ENCODE data around the gene MSANTD1. TPM values are rescaled to one million over a fixed set of nuclear protein-coding genes. Genes with fewer than 3 reads are reported as not detected.

The MSANTD1 gene
- total RNA-seq, 2 donors from 2014 or later = 1.1 to 1.2 TPM

GRCh38 chr4:3287972-3288570 lies 39.1 kb downstream of the MSANTD1 start:
- no peaks in the 10 kb centered on the region for H3K9me3 Mint-ChIP-seq
- ATAC-seq (replicated peaks) = no peak
- H3K4me1 Mint-ChIP-seq = peaks cover 6% of the 10 kb centered on the region
- H3K27ac Mint-ChIP-seq = no peak overlapping the region
- H3K4me3 Mint-ChIP-seq = no peak overlapping the region
- H3K27me3 Mint-ChIP-seq = peaks cover 14% of the 10 kb centered on the region
- H3K36me3 Mint-ChIP-seq (ENCODE audit: low read depth) = no peaks in the 10 kb centered on the region

GRCh38 chr4:3288571-3289094 lies 39.7 kb downstream of the MSANTD1 start:
- Mint-ChIP-seq H3K27me3 (peaks cover 14% of the 10 kb centered on the region), H3K27ac (no peak overlapping the region), H3K4me3 (no peak overlapping the region), H3K4me1 (peaks cover 6% of the 10 kb centered on the region), H3K9me3 (no peaks in the 10 kb centered on the region), H3K36me3 (ENCODE audit: low read depth) (no peaks in the 10 kb centered on the region)
- ATAC-seq (replicated peaks) = no peak

GRCh38 chr4:3290476-3290875 lies 41.5 kb downstream of the MSANTD1 start:
- no peak for ATAC-seq (replicated peaks)
- no peak overlapping the region for H3K27ac Mint-ChIP-seq
- no peak overlapping the region for H3K4me3 Mint-ChIP-seq
- H3K27me3 Mint-ChIP-seq = peaks cover 14% of the 10 kb centered on the region
- no peaks in the 10 kb centered on the region for H3K9me3 Mint-ChIP-seq
- peaks cover 6% of the 10 kb centered on the region for H3K4me1 Mint-ChIP-seq
- H3K36me3 Mint-ChIP-seq (ENCODE audit: low read depth) = no peaks in the 10 kb centered on the region

GRCh38 chr4:3290889-3291321 lies 41.9 kb downstream of the MSANTD1 start:
- Mint-ChIP-seq H3K4me1 (peaks cover 6% of the 10 kb centered on the region), H3K36me3 (ENCODE audit: low read depth) (no peaks in the 10 kb centered on the region), H3K4me3 (no peak overlapping the region), H3K9me3 (no peaks in the 10 kb centered on the region), H3K27ac (no peak overlapping the region), H3K27me3 (peaks cover 14% of the 10 kb centered on the region)
- no peak for ATAC-seq (replicated peaks)

DNA sequence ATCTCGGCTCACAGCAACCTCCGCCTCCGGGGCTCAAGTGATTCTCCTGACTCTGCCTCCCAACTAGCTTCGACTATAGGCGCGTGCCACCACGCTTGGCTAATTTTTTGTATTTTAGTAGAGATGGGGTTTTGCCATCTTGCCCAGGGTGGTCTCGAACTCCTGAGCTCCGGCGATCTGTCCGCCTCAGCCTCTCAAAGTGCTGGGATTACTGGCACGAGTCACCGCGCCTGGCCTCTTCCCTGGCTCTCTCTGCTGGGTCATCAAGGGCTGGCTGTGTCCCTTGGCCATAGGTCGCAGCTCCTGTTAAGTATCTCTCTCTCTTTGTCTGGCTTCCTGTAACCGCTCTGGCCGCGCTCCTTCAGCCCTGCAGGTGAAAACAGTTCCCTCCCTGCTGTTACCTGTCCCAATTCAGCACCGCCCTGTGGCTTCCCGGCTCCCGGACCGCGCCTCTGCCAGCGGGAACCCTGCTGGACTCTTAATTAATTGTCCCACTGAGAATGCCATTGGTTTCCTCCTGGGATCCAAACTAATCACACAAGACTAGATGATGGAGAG lies 42.5 kb downstream of the MSANTD1 start:
- Mint-ChIP-seq H3K36me3 (ENCODE audit: low read depth) (no peaks in the 10 kb centered on the region), H3K4me1 (peaks cover 6% of the 10 kb centered on the region), H3K4me3 (peak overlapping the region; percentile 88), H3K9me3 (no peaks in the 10 kb centered on the region), H3K27me3 (peaks cover 14% of the 10 kb centered on the region), H3K27ac (peak overlapping the region; percentile 81)
- no peak for ATAC-seq (replicated peaks)

DNA sequence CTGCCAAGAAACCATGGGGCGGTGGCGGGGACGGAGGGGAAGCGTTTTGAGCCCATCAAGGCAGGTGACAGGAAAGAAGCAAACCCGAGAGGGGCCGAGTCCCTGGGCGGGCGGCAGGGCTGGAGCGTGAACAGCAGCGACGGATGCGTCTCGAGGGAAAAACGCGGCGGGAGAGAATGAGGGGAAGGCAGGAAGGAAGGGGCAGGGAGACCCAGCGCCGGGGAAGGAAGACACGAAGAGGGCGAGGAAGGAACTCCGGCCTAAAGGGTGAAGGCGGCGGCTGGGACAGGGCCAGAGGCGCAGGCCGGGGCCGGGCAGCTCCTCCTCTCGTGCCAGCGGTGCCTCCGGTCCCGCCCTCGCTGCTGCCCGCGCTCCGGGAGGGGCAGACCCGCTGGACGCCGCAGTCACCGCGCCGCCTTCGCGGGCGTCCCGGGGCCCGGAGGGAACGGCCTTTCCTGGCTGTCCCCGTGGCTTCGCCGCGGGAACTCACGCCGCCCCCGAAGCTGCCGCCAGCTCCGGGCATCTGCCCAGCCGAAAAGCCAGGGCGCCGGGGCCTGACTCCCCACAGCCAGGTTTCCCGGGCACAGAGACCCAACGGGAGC lies 43.1 kb downstream of the MSANTD1 start:
- Mint-ChIP-seq H3K27me3 (peaks cover 9% of the 10 kb centered on the region), H3K27ac (peak overlapping the region; percentile 81), H3K9me3 (no peaks in the 10 kb centered on the region), H3K36me3 (ENCODE audit: low read depth) (no peaks in the 10 kb centered on the region), H3K4me3 (peak overlapping the region; percentile 88), H3K4me1 (peaks cover 6% of the 10 kb centered on the region)
- ATAC-seq (replicated peaks) = peak; percentile 52

DNA sequence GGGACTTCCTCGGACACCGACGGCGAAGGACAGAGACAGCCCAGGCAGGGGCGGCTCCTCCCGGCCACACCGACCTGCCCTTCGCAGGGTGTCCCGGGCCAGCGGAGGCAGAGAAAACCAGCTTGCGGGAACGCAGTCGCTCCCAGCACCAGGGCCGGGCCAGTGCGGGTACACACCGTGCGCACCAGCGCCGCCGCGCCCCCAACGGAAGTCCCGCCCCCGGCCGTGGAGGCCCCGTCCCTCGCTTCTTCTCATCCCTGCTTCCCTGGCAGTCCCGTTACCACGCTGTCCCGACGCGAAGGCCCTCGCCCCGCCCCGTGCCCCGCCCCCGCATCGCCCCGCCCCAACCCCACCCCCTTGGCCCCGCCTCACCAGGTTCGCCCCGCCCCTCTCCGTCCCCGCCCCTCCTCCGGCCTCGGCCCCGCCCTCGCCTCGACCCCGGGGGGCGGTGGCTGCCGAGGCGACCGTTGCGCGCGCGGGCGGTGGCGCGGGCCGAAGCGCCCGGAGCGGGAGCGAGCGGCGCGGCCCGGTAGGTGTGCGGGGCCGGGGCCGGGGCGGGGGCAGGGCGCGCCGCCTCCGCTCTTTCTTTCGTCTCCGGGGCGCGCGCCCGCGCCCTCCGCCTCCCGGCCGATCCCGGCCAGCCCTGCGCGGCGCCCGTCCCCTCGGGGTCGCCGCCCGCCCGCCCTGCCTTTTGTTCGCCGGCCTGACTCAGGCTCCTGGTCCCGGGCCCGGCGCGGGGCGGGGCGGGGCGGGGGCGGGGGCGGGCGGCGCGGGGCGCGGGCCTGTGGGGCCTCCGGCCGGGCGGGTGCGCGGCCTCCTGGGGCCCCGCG lies 43.8 kb downstream of the MSANTD1 start, which contains the start of gene RGS12:
Gene RGS12, plus strand, starts transcription at position 451 of the 830 bp plus-strand sequence. CDS start 23,150 bp downstream, outside the sequence.
- Mint-ChIP-seq H3K4me1 (peaks cover 6% of the 10 kb centered on the region), H3K36me3 (ENCODE audit: low read depth) (no peaks in the 10 kb centered on the region), H3K27ac (peak within 1 kb of the TSS; percentile 81), H3K27me3 (peaks cover 9% of the 10 kb centered on the region), H3K9me3 (peaks cover 4% of the 10 kb centered on the region), H3K4me3 (peak within 1 kb of the TSS; percentile 88)
- peak; percentile 93 for ATAC-seq (replicated peaks)

- H3K27ac Mint-ChIP-seq = no peak overlapping the region
- peaks cover 9% of the 10 kb centered on the region for H3K27me3 Mint-ChIP-seq
- no peaks in the 10 kb centered on the region for H3K36me3 Mint-ChIP-seq (ENCODE audit: low read depth)
- peak overlapping the region; percentile 29 for H3K4me3 Mint-ChIP-seq
- ATAC-seq (replicated peaks) = no peak
- H3K9me3 Mint-ChIP-seq = peaks cover 5% of the 10 kb centered on the region
- peaks cover 6% of the 10 kb centered on the region for H3K4me1 Mint-ChIP-seq
These were observed 44.7 kb downstream of the MSANTD1 start for GRCh38 chr4:3293401-3294391.

GRCh38 chr4:3294401-3295241 lies 45.7 kb downstream of the MSANTD1 start:
- Mint-ChIP-seq H3K36me3 (ENCODE audit: low read depth) (no peaks in the 10 kb centered on the region), H3K27me3 (peaks cover 8% of the 10 kb centered on the region), H3K4me1 (peaks cover 6% of the 10 kb centered on the region), H3K27ac (no peak overlapping the region), H3K4me3 (no peak overlapping the region), H3K9me3 (peaks cover 5% of the 10 kb centered on the region)
- no peak for ATAC-seq (replicated peaks)

- Mint-ChIP-seq H3K36me3 (ENCODE audit: low read depth) (no peaks in the 10 kb centered on the region), H3K9me3 (peaks cover 5% of the 10 kb centered on the region), H3K27ac (no peak overlapping the region), H3K4me1 (peaks cover 6% of the 10 kb centered on the region), H3K27me3 (no peaks in the 10 kb centered on the region), H3K4me3 (no peak overlapping the region)
- no peak for ATAC-seq (replicated peaks)
These were observed 47.1 kb downstream of the MSANTD1 start for GRCh38 chr4:3295837-3296624.

DNA sequence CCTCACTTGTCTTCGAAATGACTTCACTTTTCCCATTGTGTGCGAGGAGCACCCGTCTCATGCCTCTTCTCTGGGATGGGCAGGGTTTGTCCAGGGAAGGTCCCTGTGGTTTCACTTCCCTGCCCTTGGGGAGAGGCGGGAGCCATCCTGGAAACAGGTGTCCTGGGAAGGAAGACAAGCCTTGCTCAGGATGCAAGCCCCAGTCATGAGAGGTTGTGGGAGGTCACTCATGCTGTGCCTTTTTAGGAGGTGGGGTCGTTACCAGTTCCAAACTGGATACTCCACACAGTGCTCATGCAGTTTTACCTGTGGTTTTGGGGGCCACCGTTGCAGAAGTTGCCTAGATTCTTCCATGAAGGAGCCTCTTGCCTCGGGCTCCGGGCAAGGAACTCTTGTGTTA lies 47.7 kb downstream of the MSANTD1 start:
- Mint-ChIP-seq H3K4me1 (peaks cover 9% of the 10 kb centered on the region), H3K4me3 (no peak overlapping the region), H3K9me3 (peaks cover 5% of the 10 kb centered on the region), H3K36me3 (ENCODE audit: low read depth) (no peaks in the 10 kb centered on the region), H3K27me3 (no peaks in the 10 kb centered on the region), H3K27ac (no peak overlapping the region)
- no peak for ATAC-seq (replicated peaks)

- Mint-ChIP-seq H3K4me1 (peaks cover 12% of the 10 kb centered on the region), H3K27me3 (no peaks in the 10 kb centered on the region), H3K27ac (no peak overlapping the region), H3K36me3 (ENCODE audit: low read depth) (no peaks in the 10 kb centered on the region), H3K4me3 (no peak overlapping the region), H3K9me3 (peaks cover 5% of the 10 kb centered on the region)
- ATAC-seq (replicated peaks) = no peak
These were observed 48.3 kb downstream of the MSANTD1 start for GRCh38 chr4:3297066-3297859.
